Tibial nerve (tissue), 4 donors: ENCODE data around the gene HMCN1. TPM values are rescaled to one million over a fixed set of nuclear protein-coding genes. Genes with fewer than 3 reads are reported as not detected.

ENCODE experiments used
- DNase-seq, 2 donors: peaks; one replicate each; pipeline ENCODE4 v3.0.0-alpha.2; 2019; ENCODE audit warnings: low spot score in 2 of 2
- H3K27ac ChIP-seq, 4 donors: fragments of 200-600 bp; sonication (generic) in 3 of 4; one replicate each; pipeline ENCODE4 v1.5.1; 2017 to 2019; ENCODE audit warnings: mild to moderate bottlenecking in 1 of 4
- H3K27me3 ChIP-seq, 2 donors: fragments of 200-600 bp; sonication (generic) in 1 of 2; one replicate each; pipeline versions ENCODE4 v1.5.1 to v1.6.0; 2017 to 2019
- H3K36me3 ChIP-seq, 3 donors: fragments of 200-600 bp; sonication (generic); one replicate each; pipeline ENCODE4 v1.5.1; 2018 to 2019
- H3K4me1 ChIP-seq, 4 donors: fragments of 200-600 bp; sonication (generic) in 3 of 4; one replicate each; pipeline ENCODE4 v1.5.1; 2017 to 2019
- H3K4me3 ChIP-seq, 4 donors: fragments of 200-600 bp; sonication (generic) in 3 of 4; one replicate each; pipeline ENCODE4 v1.5.1; 2017 to 2019; ENCODE audit warnings: mild to moderate bottlenecking in 1 of 4, moderate library complexity in 1 of 4
- H3K9me3 ChIP-seq, 4 donors: fragments of 200-600 bp; sonication (generic) in 3 of 4; one replicate each; pipeline ENCODE4 v1.5.1; 2017 to 2019
- CTCF ChIP-seq, 5 experiments: fragments of 200-600 bp in 3 of 5; fragments of 450-650 bp in 2 of 5; sonication (generic) in 3 of 5; IDR thresholded peaks; one replicate each; pipeline ENCODE4 v1.5.1; 2016 to 2019; ENCODE audit warnings: antibody characterized with exemption in 5 of 5, mild to moderate bottlenecking in 3 of 5, moderate library complexity in 2 of 5
- EP300 ChIP-seq, 2 donors: sonication (generic); formaldehyde crosslinking; IDR thresholded peaks; one replicate each; pipeline ENCODE4 v1.6.1; 2017; ENCODE audit warnings: antibody characterized with exemption in 2 of 2, mild to moderate bottlenecking in 1 of 2
- POLR2A ChIP-seq, 2 donors: fragments of 450-650 bp; IDR thresholded peaks; one replicate each; pipeline ENCODE4 v1.6.1; 2017; ENCODE audit warnings: antibody characterized with exemption in 2 of 2, mild to moderate bottlenecking in 2 of 2, moderate library complexity in 2 of 2
- WGBS, 2 donors: methylation state at CpG; one replicate each; pipeline ENCODE4 v1.1.5; 2018; 5-methylcytosine and 5-hydroxymethylcytosine counted together
- total RNA-seq, 4 donors: library from RNA; depleted of rRNA; stranded (reverse); fragments of >200 nt; gene quantifications; one replicate each; pipeline ENCODE4 v1.1.0, GENCODE V29; 2016

Gene HMCN1
- total RNA-seq, 4 donors from 2014 or later: 2.1 to 13.3 (median 3.9) TPM

GRCh38 chr1:185987611-185988321 lies 253.6 kb downstream of the HMCN1 start:
- Histone ChIP-seq H3K4me1 (peaks cover 0 to 21% (median 5%) of the 10 kb centered on the region in 4 donors), H3K4me3 (no peak overlapping the region), H3K36me3 (no peaks in the 10 kb centered on the region), H3K27me3 (no peaks in the 10 kb centered on the region), H3K9me3 (no peaks in the 10 kb centered on the region), H3K27ac (no peak overlapping the region)
- DNase-seq: no peak
- WGBS, 2 donors: 86 to 88% methylated on average over 7 of the region's 7 CpGs
- TF ChIP-seq POLR2A (IDR thresholded peaks at IDR 0.05) (no peak), EP300 (IDR thresholded peaks at IDR 0.05) (no peak), CTCF (IDR thresholded peaks at IDR 0.05) (no peak)

- TF ChIP-seq EP300 (IDR thresholded peaks at IDR 0.05) (no peak), CTCF (IDR thresholded peaks at IDR 0.05) (no peak), POLR2A (IDR thresholded peaks at IDR 0.05) (no peak)
- Histone ChIP-seq H3K9me3 (no peaks in the 10 kb centered on the region), H3K4me1 (peaks cover 0 to 2% (median 0%) of the 10 kb centered on the region in 4 donors), H3K36me3 (no peaks in the 10 kb centered on the region), H3K27ac (no peak overlapping the region), H3K27me3 (no peaks in the 10 kb centered on the region), H3K4me3 (no peak overlapping the region)
- DNase-seq: no peak
Observed at GRCh38 chr1:185990565-185990964, 256.4 kb downstream of the HMCN1 start.

DNA sequence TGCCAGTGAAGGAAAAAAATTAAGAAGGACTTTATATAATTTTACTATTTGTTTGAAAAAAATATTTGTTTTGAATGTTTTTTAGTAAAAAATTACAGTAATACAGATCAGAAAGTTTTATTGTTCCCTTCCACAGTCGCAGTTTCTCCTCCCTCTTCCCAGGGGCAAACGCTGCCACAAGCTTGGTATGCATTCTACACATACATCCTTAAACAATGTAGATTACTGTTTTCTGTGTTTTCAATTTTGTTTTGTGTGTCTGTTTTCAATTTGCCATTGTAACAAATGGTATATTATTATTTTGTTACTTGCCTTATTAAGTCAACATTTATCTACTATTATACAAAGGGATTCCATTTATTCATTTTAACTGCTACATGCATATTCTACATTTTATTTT lies 257.1 kb downstream of the HMCN1 start:
- H3K27ac ChIP-seq: no peak overlapping the region
- no peaks in the 10 kb centered on the region for H3K4me1 ChIP-seq
- no peaks in the 10 kb centered on the region for H3K9me3 ChIP-seq
- no peak for DNase-seq
- TF ChIP-seq EP300 (IDR thresholded peaks at IDR 0.05) (no peak), CTCF (IDR thresholded peaks at IDR 0.05) (no peak), POLR2A (IDR thresholded peaks at IDR 0.05) (no peak)
- no peaks in the 10 kb centered on the region for H3K27me3 ChIP-seq
- no peaks in the 10 kb centered on the region for H3K36me3 ChIP-seq
- WGBS, 2 donors: 42 to 58% methylated on average over 2 of the region's 2 CpGs
- H3K4me3 ChIP-seq: no peak overlapping the region

DNA sequence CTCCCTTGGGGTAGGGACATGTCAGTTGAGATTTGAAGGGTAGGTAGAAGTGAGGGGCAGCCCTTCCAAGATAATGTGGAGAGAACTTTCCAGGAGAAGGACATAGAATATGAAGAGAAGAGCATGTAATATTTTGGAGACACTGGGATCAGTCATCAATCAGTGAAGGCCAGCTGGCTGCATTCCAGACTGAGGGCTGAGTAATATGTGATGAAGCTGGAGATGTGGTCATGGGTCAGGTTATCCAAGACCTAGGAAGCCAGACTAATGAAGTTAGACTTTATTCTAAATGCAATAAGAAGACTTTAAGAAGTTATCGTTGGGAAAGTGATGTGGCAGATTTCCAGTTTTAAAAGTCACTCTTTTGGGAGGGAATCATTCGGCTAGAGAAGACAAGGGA lies 262.0 kb downstream of the HMCN1 start:
- H3K4me1 ChIP-seq: no peaks in the 10 kb centered on the region
- no peak for TF ChIP-seq EP300 (IDR thresholded peaks at IDR 0.05)
- TF ChIP-seq POLR2A (IDR thresholded peaks at IDR 0.05): no peak
- no peak for TF ChIP-seq CTCF (IDR thresholded peaks at IDR 0.05)
- H3K9me3 ChIP-seq: no peaks in the 10 kb centered on the region
- peak; percentile 18 to 64 for DNase-seq
- no peak overlapping the region for H3K4me3 ChIP-seq
- no peaks in the 10 kb centered on the region for H3K27me3 ChIP-seq
- WGBS, 2 donors: 60 to 79% methylated on average over 2 of the region's 2 CpGs
- H3K36me3 ChIP-seq: no peaks in the 10 kb centered on the region
- no peak overlapping the region for H3K27ac ChIP-seq

DNA sequence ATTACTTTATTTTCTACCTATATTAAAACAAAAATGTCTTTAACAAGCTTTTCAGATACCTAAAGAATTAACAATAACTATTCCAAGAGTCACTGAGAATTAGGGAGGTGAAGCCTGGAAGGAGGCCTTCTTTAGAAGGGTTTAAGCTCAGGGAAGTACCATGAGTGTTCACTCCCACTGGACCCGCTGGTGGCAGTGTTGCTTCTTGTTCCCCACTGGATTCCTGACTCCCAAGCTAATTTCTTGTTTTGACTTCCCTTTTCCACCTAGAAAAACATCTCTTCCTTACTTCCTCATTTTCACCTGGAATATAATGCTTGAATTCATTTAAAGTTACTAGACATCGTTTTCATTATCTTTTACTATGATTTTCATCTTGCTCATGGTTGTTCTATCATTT lies 264.2 kb downstream of the HMCN1 start:
- Histone ChIP-seq H3K9me3 (no peaks in the 10 kb centered on the region), H3K4me1 (no peaks in the 10 kb centered on the region), H3K4me3 (no peak overlapping the region), H3K27me3 (no peaks in the 10 kb centered on the region), H3K27ac (no peak overlapping the region), H3K36me3 (no peaks in the 10 kb centered on the region)
- 88 to 96% methylated on average over 2 of the region's 2 CpGs for WGBS, 2 donors
- no peak for TF ChIP-seq CTCF (IDR thresholded peaks at IDR 0.05)
- no peak for TF ChIP-seq POLR2A (IDR thresholded peaks at IDR 0.05)
- no peak for TF ChIP-seq EP300 (IDR thresholded peaks at IDR 0.05)
- DNase-seq: no peak
